Lower leg skin (tissue), 4 donors: Measurements from ENCODE around the gene ELL3. TPM values are rescaled to one million over a fixed set of nuclear protein-coding genes. Genes with fewer than 3 reads are reported as not detected.

Experiments used
- DNase-seq, 2 donors: peaks; one replicate each; pipeline ENCODE4 v3.0.0-alpha.2; 2019; ENCODE audit warnings: low spot score in 2 of 2
- H3K4me3 ChIP-seq: fragments of 200-600 bp; sonication (generic); 2 replicates; pipeline ENCODE4 v1.5.1; 2017; ENCODE audit warnings: mild to moderate bottlenecking, low read depth; ENCODE audit not compliant: poor library complexity, severe bottlenecking
- POLR2A ChIP-seq, 2 donors: fragments of 450-650 bp; IDR thresholded peaks; one replicate each; pipeline ENCODE4 v1.6.1; 2016 to 2017; ENCODE audit warnings: antibody characterized with exemption in 2 of 2, mild to moderate bottlenecking in 1 of 2, moderate library complexity in 1 of 2
- WGBS, 2 donors: methylation state at CpG; one replicate each; pipeline ENCODE4 v1.1.5; 2018; 5-methylcytosine and 5-hydroxymethylcytosine counted together
- intact Hi-C: fragments of 100-400 bp; cut with DNase I; formaldehyde crosslinking; loops from one replicate; pipeline ENCODE4 v1.15.0; 2023; ENCODE audit warnings: low total_unique reads
- total RNA-seq, 4 donors: library from RNA; depleted of rRNA; stranded (reverse); fragments of >200 nt; gene quantifications; one replicate each; pipeline ENCODE4 v1.1.0, GENCODE V29; 2016
- TF ChIP-seq, protein P1 (sequence below), 3 donors: fragments of 450-650 bp; IDR thresholded peaks; one replicate each; pipeline ENCODE4 v1.5.1; 2016; ENCODE audit warnings: antibody characterized with exemption in 3 of 3, mild to moderate bottlenecking in 3 of 3, moderate library complexity in 2 of 3

Gene ELL3
- total RNA-seq, 4 donors from 2014 or later: 55.4 to 68.7 (median 59.1) TPM

DNA sequence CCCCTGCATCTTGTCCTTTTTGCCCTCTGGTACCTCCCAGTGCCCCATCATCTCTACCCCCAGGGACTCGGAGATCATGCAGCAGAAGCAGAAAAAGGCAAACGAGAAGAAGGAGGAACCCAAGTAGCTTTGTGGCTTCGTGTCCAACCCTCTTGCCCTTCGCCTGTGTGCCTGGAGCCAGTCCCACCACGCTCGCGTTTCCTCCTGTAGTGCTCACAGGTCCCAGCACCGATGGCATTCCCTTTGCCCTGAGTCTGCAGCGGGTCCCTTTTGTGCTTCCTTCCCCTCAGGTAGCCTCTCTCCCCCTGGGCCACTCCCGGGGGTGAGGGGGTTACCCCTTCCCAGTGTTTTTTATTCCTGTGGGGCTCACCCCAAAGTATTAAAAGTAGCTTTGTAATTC lies 16.9 kb upstream of the ELL3 start:
- intact Hi-C loops: no loop called here
- no peak overlapping the region for H3K4me3 ChIP-seq
- DNase-seq: no peak
- TF ChIP-seq, protein P1, sequence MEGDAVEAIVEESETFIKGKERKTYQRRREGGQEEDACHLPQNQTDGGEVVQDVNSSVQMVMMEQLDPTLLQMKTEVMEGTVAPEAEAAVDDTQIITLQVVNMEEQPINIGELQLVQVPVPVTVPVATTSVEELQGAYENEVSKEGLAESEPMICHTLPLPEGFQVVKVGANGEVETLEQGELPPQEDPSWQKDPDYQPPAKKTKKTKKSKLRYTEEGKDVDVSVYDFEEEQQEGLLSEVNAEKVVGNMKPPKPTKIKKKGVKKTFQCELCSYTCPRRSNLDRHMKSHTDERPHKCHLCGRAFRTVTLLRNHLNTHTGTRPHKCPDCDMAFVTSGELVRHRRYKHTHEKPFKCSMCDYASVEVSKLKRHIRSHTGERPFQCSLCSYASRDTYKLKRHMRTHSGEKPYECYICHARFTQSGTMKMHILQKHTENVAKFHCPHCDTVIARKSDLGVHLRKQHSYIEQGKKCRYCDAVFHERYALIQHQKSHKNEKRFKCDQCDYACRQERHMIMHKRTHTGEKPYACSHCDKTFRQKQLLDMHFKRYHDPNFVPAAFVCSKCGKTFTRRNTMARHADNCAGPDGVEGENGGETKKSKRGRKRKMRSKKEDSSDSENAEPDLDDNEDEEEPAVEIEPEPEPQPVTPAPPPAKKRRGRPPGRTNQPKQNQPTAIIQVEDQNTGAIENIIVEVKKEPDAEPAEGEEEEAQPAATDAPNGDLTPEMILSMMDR (IDR thresholded peaks at IDR 0.05): no peak
- 73 to 76% methylated on average over 10 of the region's 10 CpGs for WGBS, 2 donors

DNA sequence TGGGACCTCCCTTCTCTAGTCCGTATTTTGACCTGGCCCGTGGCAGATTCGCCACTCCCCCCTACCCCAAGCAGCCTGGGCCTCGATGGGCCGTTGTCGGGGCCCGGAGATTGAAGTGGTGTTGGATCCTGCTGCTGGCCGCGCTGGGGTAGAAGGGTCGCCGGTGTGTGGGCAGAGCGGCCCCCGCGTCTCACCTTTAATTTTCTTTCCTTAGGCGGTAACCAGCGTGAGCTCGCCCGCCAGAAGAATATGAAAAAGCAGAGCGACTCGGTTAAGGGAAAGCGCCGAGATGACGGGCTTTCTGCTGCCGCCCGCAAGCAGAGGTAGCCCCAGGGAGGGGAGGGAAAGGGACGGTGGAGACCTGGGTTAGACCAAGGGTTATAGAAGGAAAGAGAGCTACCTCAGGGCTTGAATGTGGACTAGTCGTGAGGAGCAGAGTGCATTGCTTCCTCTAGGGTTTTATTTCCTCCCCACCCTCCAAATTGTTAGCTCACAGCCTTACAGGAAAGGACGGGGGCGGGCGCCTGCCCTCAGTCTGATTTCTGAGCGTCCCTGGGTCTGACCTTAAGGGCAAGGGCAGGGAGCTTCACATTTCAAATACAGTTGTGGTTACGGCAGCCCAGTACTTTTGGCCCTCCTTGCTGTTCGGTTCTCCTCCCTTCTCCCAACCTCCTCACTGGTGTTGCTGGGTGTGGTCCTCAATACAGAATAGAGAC lies 16.2 kb upstream of the ELL3 start:
- peak in 1 of 2 donors; percentile 30 for DNase-seq
- TF ChIP-seq, protein P1 (IDR thresholded peaks at IDR 0.05): no peak
- TF ChIP-seq POLR2A (IDR thresholded peaks at IDR 0.05): no peak

DNA sequence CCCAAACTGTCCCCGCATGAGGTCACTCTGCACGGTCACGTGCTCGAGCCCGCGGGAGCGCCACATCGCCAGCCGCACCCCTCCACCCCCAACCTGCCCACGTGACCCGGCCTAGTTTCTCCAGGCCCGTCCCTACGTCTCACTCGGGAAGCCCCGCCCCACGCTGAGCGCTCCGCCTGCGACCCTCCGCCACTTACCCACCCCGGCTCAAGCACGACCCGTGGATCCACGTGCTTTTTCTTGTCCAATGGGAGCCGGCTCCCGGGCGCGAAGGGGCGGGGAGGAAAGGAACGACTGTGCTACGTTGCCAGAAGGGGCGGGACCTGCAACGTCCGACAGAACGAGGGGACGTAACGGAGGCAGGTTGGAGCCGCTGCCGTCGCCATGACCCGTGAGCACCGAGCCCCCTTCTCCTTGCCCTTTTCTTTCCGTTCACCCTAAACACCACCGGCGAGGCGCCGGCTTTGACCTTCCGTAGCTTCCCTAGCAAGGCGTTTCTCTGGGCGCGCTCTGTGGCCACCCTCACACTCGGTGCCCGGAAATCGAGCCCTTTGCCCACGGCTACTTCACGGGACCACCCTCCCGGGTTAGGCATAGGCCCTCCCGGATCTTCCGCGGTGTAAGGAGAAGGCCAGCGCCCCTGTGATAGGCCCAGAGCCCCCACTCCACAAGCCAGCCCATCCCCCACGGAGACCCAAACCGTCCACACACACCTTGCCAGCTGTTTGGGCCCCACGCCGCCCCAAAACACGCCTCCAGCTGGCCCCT lies 15.4 kb upstream of the ELL3 start, which contains the start of gene SERF2:
TSS of gene SERF2 (plus strand) at position 328 of the 768 bp plus-strand sequence. CDS start at position 385, 57 bp downstream.
- TF ChIP-seq, protein P1 (IDR thresholded peaks at IDR 0.05): no peak
- TF ChIP-seq POLR2A (IDR thresholded peaks at IDR 0.05): peak in 1 of 2 donors; percentile 97
- DNase-seq: peak; percentile 100
- intact Hi-C loops: no loop called here
- peak within 1 kb of the TSS; percentile 95 for H3K4me3 ChIP-seq
- 1% methylated on average over 53 to 57 of the region's 66 CpGs for WGBS, 2 donors

More for the DNA sequence above, 16.2 kb upstream of the ELL3 start:
- WGBS, 2 donors: 0 to 1% methylated on average over 33 of the region's 33 CpGs
- intact Hi-C loops: no loop called here
- H3K4me3 ChIP-seq: peak overlapping the region; percentile 95

DNA sequence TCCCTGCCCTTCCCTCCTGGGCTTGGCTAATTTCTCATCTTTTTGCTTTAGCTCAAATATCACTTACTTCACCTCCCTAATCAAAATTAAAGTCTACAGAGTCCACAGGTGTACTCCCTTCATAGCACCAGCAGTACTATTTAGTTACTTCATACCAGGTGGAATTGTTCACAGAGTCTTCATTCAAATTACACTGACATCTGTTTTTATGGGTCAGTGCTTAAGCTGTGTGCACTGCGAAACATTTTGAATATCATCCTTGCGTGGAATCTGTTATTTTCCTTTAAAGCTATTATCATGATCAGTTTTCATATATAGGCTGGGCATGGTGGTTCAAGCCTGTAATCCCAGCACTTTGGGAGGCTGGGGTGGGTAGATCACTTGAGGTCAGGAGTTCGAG lies 12.6 kb upstream of the ELL3 start:
- H3K4me3 ChIP-seq: no peak overlapping the region
- WGBS, 2 donors: 93 to 95% methylated on average over 3 of the region's 3 CpGs
- intact Hi-C loops: no loop called here
- TF ChIP-seq, protein P1 (IDR thresholded peaks at IDR 0.05): no peak
- no peak for TF ChIP-seq POLR2A (IDR thresholded peaks at IDR 0.05)
- DNase-seq: no peak

DNA sequence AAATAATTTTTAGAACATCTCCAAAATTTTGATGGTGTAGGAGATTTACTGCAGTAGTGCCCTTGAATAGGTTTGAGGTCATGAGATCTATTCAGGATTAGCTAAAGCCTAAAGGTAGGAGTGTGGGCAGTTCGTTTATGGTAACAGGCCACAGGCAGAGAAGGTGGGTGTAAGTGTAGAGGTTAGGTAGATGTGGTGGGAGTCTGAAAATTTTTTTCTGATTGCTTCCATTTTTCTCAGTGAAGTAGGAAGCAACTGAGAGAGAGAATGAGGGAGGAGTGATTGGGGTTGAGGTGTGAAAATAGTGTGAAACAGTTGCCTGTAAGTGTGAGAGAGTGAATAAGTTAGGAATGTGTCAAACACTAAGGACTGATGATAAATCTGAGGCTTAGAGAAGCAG lies 2.2 kb upstream of the ELL3 start:
- intact Hi-C loops: no loop called here
- no peak for TF ChIP-seq POLR2A (IDR thresholded peaks at IDR 0.05)
- TF ChIP-seq, protein P1 (IDR thresholded peaks at IDR 0.05): no peak
- no peak for DNase-seq
- 87% methylated on average over 1 of the region's 1 CpG for WGBS, 2 donors
- no peak overlapping the region for H3K4me3 ChIP-seq
